PFSK-1 (cell line): ENCODE measurements around the gene TMPRSS5.

Experiments used
- FOXP2 ChIP-seq: optimal IDR thresholded peaks from 2 replicates; pipeline ENCODE3; 2011; ENCODE audit warnings: borderline replicate concordance, control low read depth, inconsistent platforms; ENCODE audit not compliant: insufficient read depth; ENCODE audit errors: extremely low read length, extremely low read depth
- POLR2AphosphoS5 ChIP-seq: IDR thresholded peaks from 2 replicates; pipeline ENCODE4 v1.6.1; 2012; ENCODE audit warnings: low read depth, mild to moderate bottlenecking, control low read depth, low read length, moderate library complexity
- REST ChIP-seq, 2 experiments: IDR thresholded peaks; 2 replicates each; pipeline versions ENCODE4 v1.6.1 to v1.8.0; 2011 to 2012; ENCODE audit warnings: low read depth in 2 of 2, low read length in 2 of 2, control low read depth in 1 of 2, inconsistent platforms in 1 of 2, mild to moderate bottlenecking in 1 of 2, moderate library complexity in 1 of 2; ENCODE audit not compliant: insufficient read depth in 1 of 2
- SIN3A ChIP-seq: IDR thresholded peaks from 2 replicates; pipeline ENCODE4 v1.6.1; 2012; ENCODE audit warnings: mild to moderate bottlenecking, low read length, moderate library complexity, borderline replicate concordance; ENCODE audit not compliant: insufficient read depth
- TAF1 ChIP-seq: IDR thresholded peaks from 2 replicates; pipeline ENCODE4 v1.6.1; 2012; ENCODE audit warnings: low read length, control low read depth, borderline replicate concordance; ENCODE audit not compliant: insufficient read depth

TMPRSS5 gene

GRCh38 chr11:113664069-113664980, 41.8 kb downstream of the TMPRSS5 start:
- TF ChIP-seq SIN3A = no peak
- no peak for TF ChIP-seq POLR2AphosphoS5
- TF ChIP-seq REST (IDR thresholded peaks at IDR 0.05; ENCODE audit: insufficient read depth in 1 of 2, low read depth in 2 of 2, low read length in 2 of 2) = no peak
- no peak for TF ChIP-seq FOXP2
- no peak for TF ChIP-seq TAF1

GRCh38 chr11:113663567-113663966, 42.5 kb downstream of the TMPRSS5 start:
- no peak for TF ChIP-seq TAF1

- no peak for TF ChIP-seq POLR2AphosphoS5
- TF ChIP-seq SIN3A = no peak
- TF ChIP-seq FOXP2 = no peak
- no peak for TF ChIP-seq TAF1
- TF ChIP-seq REST (IDR thresholded peaks at IDR 0.05; ENCODE audit: insufficient read depth in 1 of 2, low read depth in 2 of 2, low read length in 2 of 2) = no peak
Observed at GRCh38 chr11:113655771-113656170, 50.3 kb downstream of the TMPRSS5 start.

- no peak for TF ChIP-seq SIN3A
- no peak for TF ChIP-seq REST (IDR thresholded peaks at IDR 0.05; ENCODE audit: insufficient read depth in 1 of 2, low read depth in 2 of 2, low read length in 2 of 2)
Observed at GRCh38 chr11:113651023-113651422, 55.1 kb downstream of the TMPRSS5 start.

GRCh38 chr11:113649311-113649710, 56.8 kb downstream of the TMPRSS5 start:
- TF ChIP-seq POLR2AphosphoS5 = no peak
- no peak for TF ChIP-seq REST (IDR thresholded peaks at IDR 0.05; ENCODE audit: insufficient read depth in 1 of 2, low read depth in 2 of 2, low read length in 2 of 2)
- no peak for TF ChIP-seq TAF1
- TF ChIP-seq SIN3A = no peak
- no peak for TF ChIP-seq FOXP2
